Duodenal mucosa (tissue), 2 donors: ENCODE measurements around the gene MCUB.

ENCODE experiments used
- H3K27ac ChIP-seq: one replicate; pipeline ENCODE4 v1.7.0; 2013; ENCODE audit warnings: low read depth, low read length
- H3K27me3 ChIP-seq, 2 donors: one replicate each; pipeline ENCODE4 v1.7.0; 2013; ENCODE audit warnings: low read length in 2 of 2, control low read depth in 1 of 2; ENCODE audit not compliant: insufficient read depth in 2 of 2, control insufficient read depth in 1 of 2
- H3K36me3 ChIP-seq, 2 donors: one replicate each; pipeline ENCODE4 v1.7.0; 2013; ENCODE audit warnings: low read length in 2 of 2, control low read depth in 1 of 2; ENCODE audit not compliant: insufficient read depth in 2 of 2, control insufficient read depth in 1 of 2
- H3K4me1 ChIP-seq, 2 donors: one replicate each; pipeline ENCODE4 v1.7.0; 2013; ENCODE audit warnings: low read length in 2 of 2, control low read depth in 1 of 2; ENCODE audit not compliant: insufficient read depth in 2 of 2, control insufficient read depth in 1 of 2
- H3K4me3 ChIP-seq, 2 donors: one replicate each; pipeline ENCODE4 v1.7.0; 2013; ENCODE audit warnings: low read length in 2 of 2, low read depth in 1 of 2
- H3K9ac ChIP-seq, 2 donors: one replicate each; pipeline ENCODE4 v1.7.0; 2013; ENCODE audit warnings: low read length in 2 of 2, low read depth in 1 of 2
- H3K9me3 ChIP-seq, 2 donors: one replicate each; pipeline ENCODE4 v1.7.0; 2013; ENCODE audit warnings: low read length in 2 of 2, control low read depth in 1 of 2; ENCODE audit not compliant: control insufficient read depth in 1 of 2

Gene MCUB

GRCh38 chr4:109655396-109655795, 95.3 kb downstream of the MCUB start:
- Histone ChIP-seq H3K9ac (no peak overlapping the region), H3K27me3 (no peaks in the 10 kb centered on the region), H3K27ac (no peak overlapping the region), H3K36me3 (no peaks in the 10 kb centered on the region), H3K9me3 (no peaks in the 10 kb centered on the region), H3K4me3 (no peak overlapping the region), H3K4me1 (no peaks in the 10 kb centered on the region)

GRCh38 chr4:109657854-109658418, 97.9 kb downstream of the MCUB start:
- Histone ChIP-seq H3K9me3 (no peaks in the 10 kb centered on the region), H3K9ac (no peak overlapping the region), H3K4me3 (no peak overlapping the region), H3K4me1 (no peaks in the 10 kb centered on the region), H3K36me3 (peaks cover 0 to 3% of the 10 kb centered on the region in 2 donors), H3K27ac (no peak overlapping the region), H3K27me3 (no peaks in the 10 kb centered on the region)

DNA sequence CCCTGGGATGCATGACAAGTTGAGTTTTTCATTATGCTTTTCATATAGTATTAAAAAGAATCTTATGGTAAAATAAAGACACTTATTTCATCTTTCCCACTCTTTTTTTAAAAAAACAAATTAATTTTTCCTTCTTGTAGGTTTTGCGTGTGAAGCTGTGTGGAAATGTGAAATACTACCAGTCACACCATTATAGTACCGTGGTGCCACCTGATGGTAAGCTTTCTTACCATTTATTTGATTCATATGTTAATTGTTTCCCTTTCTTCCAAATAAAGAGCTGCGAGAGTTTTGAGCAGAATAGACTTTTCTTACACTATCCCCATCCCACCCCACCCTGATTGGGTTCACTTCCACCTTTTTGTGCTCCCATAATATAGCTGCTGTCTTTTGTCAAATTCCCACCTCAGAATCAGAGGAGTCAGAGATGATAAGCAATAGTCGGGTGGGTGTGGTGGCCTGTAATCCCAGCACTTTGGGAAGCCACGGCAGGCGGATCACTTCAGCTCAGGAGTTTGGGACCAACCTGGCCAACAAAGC, 98.9 kb downstream of the MCUB start:
- Histone ChIP-seq H3K36me3 (peaks cover 0 to 3% of the 10 kb centered on the region in 2 donors), H3K9ac (no peak overlapping the region), H3K27me3 (no peaks in the 10 kb centered on the region), H3K27ac (no peak overlapping the region), H3K9me3 (no peaks in the 10 kb centered on the region), H3K4me3 (no peak overlapping the region), H3K4me1 (no peaks in the 10 kb centered on the region)

GRCh38 chr4:109662116-109662515, 102.1 kb downstream of the MCUB start:
- Histone ChIP-seq H3K27ac (no peak overlapping the region), H3K36me3 (peaks cover 0 to 3% of the 10 kb centered on the region in 2 donors), H3K27me3 (no peaks in the 10 kb centered on the region), H3K4me3 (no peak overlapping the region), H3K9ac (no peak overlapping the region), H3K9me3 (no peaks in the 10 kb centered on the region), H3K4me1 (no peaks in the 10 kb centered on the region)

DNA sequence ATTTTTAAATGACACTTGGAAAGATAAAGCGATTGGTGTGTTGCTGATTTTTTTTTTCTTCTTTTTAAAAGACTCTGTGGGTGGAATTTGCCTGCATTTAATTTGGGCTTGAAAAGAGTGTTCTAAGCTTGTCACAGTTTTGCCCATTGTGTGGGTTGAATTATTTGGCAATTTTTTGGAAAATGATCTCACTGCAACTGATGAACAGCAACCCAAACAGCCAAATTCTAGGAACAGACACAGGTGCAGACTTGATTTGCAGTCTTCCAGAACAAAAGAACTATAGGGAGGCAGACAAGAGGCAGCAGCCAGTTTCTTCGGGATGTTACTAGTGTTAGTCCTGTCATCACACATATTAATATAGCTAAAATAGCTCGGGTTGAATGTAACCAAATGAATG, 102.7 kb downstream of the MCUB start:
- Histone ChIP-seq H3K27ac (no peak overlapping the region), H3K9ac (no peak overlapping the region), H3K27me3 (no peaks in the 10 kb centered on the region), H3K4me3 (no peak overlapping the region), H3K9me3 (no peaks in the 10 kb centered on the region), H3K4me1 (no peaks in the 10 kb centered on the region), H3K36me3 (peaks cover 0 to 3% of the 10 kb centered on the region in 2 donors)

- H3K27ac ChIP-seq = no peak overlapping the region
- H3K4me1 ChIP-seq = no peaks in the 10 kb centered on the region
- no peak overlapping the region for H3K9ac ChIP-seq
- no peak overlapping the region for H3K4me3 ChIP-seq
- H3K27me3 ChIP-seq = no peaks in the 10 kb centered on the region
- peaks cover 0 to 3% of the 10 kb centered on the region in 2 donors for H3K36me3 ChIP-seq
- H3K9me3 ChIP-seq = no peaks in the 10 kb centered on the region
Measured at GRCh38 chr4:109665783-109666485, 105.9 kb downstream of the MCUB start.

GRCh38 chr4:109671350-109671749, 111.3 kb downstream of the MCUB start:
- H3K4me1 ChIP-seq = no peaks in the 10 kb centered on the region
- no peaks in the 10 kb centered on the region for H3K27me3 ChIP-seq
- no peaks in the 10 kb centered on the region for H3K36me3 ChIP-seq
- no peak overlapping the region for H3K9ac ChIP-seq
- no peak overlapping the region for H3K4me3 ChIP-seq
- H3K27ac ChIP-seq = no peak overlapping the region
- no peaks in the 10 kb centered on the region for H3K9me3 ChIP-seq

GRCh38 chr4:109672169-109672930, 112.3 kb downstream of the MCUB start:
- Histone ChIP-seq H3K36me3 (no peaks in the 10 kb centered on the region), H3K9ac (no peak overlapping the region), H3K4me1 (no peaks in the 10 kb centered on the region), H3K27ac (no peak overlapping the region), H3K9me3 (no peaks in the 10 kb centered on the region), H3K27me3 (no peaks in the 10 kb centered on the region), H3K4me3 (no peak overlapping the region)

DNA sequence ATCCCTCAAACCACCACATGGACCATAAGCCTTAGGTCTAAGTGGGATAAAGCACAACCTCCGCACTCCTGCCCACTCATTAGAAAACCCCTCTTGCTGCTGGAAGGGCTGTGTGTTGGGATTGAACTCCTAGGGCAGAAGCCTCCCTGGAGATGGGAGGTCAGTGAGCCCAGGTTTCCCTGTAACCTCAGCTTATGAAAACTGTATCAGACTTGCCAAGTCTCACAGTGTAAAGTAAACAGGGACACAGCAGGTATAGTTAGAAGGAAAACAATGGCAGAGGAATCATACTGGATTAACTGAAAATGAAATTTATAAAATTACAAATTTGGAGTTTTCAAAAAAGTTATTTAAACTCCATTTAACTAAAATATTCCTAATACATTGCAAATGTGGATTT, 113.3 kb downstream of the MCUB start:
- Histone ChIP-seq H3K4me3 (no peak overlapping the region), H3K4me1 (no peaks in the 10 kb centered on the region)

GRCh38 chr4:109675181-109675580, 115.1 kb downstream of the MCUB start:
- H3K9me3 ChIP-seq = no peaks in the 10 kb centered on the region
- H3K4me3 ChIP-seq = no peak overlapping the region
- no peaks in the 10 kb centered on the region for H3K27me3 ChIP-seq
- no peaks in the 10 kb centered on the region for H3K36me3 ChIP-seq
- no peak overlapping the region for H3K9ac ChIP-seq
- H3K27ac ChIP-seq = no peak overlapping the region
- no peaks in the 10 kb centered on the region for H3K4me1 ChIP-seq

More for the DNA sequence above, 113.3 kb downstream of the MCUB start:
- Histone ChIP-seq H3K27ac (no peak overlapping the region), H3K9me3 (no peaks in the 10 kb centered on the region), H3K36me3 (no peaks in the 10 kb centered on the region), H3K9ac (no peak overlapping the region), H3K27me3 (no peaks in the 10 kb centered on the region)
